Measurements from ENCODE around the gene CELA1. TPM values are rescaled to one million over a fixed set of nuclear protein-coding genes. Genes with fewer than 3 reads are reported as not detected.
A peak's percentile ranks its signal among the peaks of the same experiment; 100 is the strongest.

The CELA1 gene
- total RNA-seq, 2 donors from 2014 or later: not detected

- Histone ChIP-seq H3K9me3 (no peaks in the 10 kb centered on the region), H3K27me3 (replicated peaks; ENCODE audit: insufficient read depth) (no peaks in the 10 kb centered on the region), H3K36me3 (no peaks in the 10 kb centered on the region), H3K27ac (peak within 1 kb of the TSS in 1 of 2 donors; percentile 49), H3K4me1 (ENCODE audit: control insufficient read depth in 1 of 2, low read depth in 2 of 2) (peaks cover 4 to 20% of the 10 kb centered on the region in 2 donors), H3K4me3 (peak within 1 kb of the TSS; percentile 86)
- DNase-seq (ENCODE audit: low spot score) (no peak), ATAC-seq (ENCODE audit: insufficient number of reproducible peaks, low FRiP score, low read depth) (no peak)
- TF ChIP-seq CTCF (IDR thresholded peaks at IDR 0.05): no peak
These were observed 45.0 kb upstream of the CELA1 start, which contains the start of gene GALNT6 for GRCh38 chr12:51391283-51392123. Gene GALNT6, minus strand, starts transcription at chr12:51391406. Its CDS starts 11,625 bp downstream, at chr12:51379781.

GRCh38 chr12:51390891-51391282 lies 44.4 kb upstream of the CELA1 start:
- ATAC-seq (ENCODE audit: insufficient number of reproducible peaks, low FRiP score, low read depth) (no peak), DNase-seq (ENCODE audit: low spot score) (no peak)
- H3K4me3 ChIP-seq: peak overlapping the region; percentile 86
- no peaks in the 10 kb centered on the region for H3K9me3 ChIP-seq
- peaks cover 4 to 20% of the 10 kb centered on the region in 2 donors for H3K4me1 ChIP-seq (ENCODE audit: control insufficient read depth in 1 of 2, low read depth in 2 of 2)
- no peaks in the 10 kb centered on the region for H3K36me3 ChIP-seq
- TF ChIP-seq CTCF (IDR thresholded peaks at IDR 0.05): no peak
- peak overlapping the region in 1 of 2 donors; percentile 49 for H3K27ac ChIP-seq
- H3K27me3 ChIP-seq (replicated peaks; ENCODE audit: insufficient read depth): no peaks in the 10 kb centered on the region

GRCh38 chr12:51390457-51390856 lies 44.0 kb upstream of the CELA1 start:
- H3K4me3 ChIP-seq: no peak overlapping the region
- H3K36me3 ChIP-seq: no peaks in the 10 kb centered on the region
- no peak overlapping the region for H3K27ac ChIP-seq
- H3K4me1 ChIP-seq (ENCODE audit: control insufficient read depth in 1 of 2, low read depth in 2 of 2): peaks cover 4 to 20% of the 10 kb centered on the region in 2 donors
- no peaks in the 10 kb centered on the region for H3K27me3 ChIP-seq (replicated peaks; ENCODE audit: insufficient read depth)
- TF ChIP-seq CTCF (IDR thresholded peaks at IDR 0.05): no peak
- DNase-seq (ENCODE audit: low spot score) (no peak), ATAC-seq (ENCODE audit: insufficient number of reproducible peaks, low FRiP score, low read depth) (no peak)
- H3K9me3 ChIP-seq: no peaks in the 10 kb centered on the region

GRCh38 chr12:51389302-51389999 lies 43.0 kb upstream of the CELA1 start:
- Histone ChIP-seq H3K36me3 (no peaks in the 10 kb centered on the region), H3K9me3 (no peaks in the 10 kb centered on the region), H3K4me3 (no peak overlapping the region), H3K27me3 (replicated peaks; ENCODE audit: insufficient read depth) (no peaks in the 10 kb centered on the region), H3K27ac (no peak overlapping the region), H3K4me1 (ENCODE audit: control insufficient read depth in 1 of 2, low read depth in 2 of 2) (peaks cover 4 to 20% of the 10 kb centered on the region in 2 donors)
- no peak for TF ChIP-seq CTCF (IDR thresholded peaks at IDR 0.05)
- ATAC-seq (ENCODE audit: insufficient number of reproducible peaks, low FRiP score, low read depth) (no peak), DNase-seq (ENCODE audit: low spot score) (no peak)

- no peak for TF ChIP-seq CTCF (IDR thresholded peaks at IDR 0.05)
- DNase-seq (ENCODE audit: low spot score) (no peak), ATAC-seq (ENCODE audit: insufficient number of reproducible peaks, low FRiP score, low read depth) (no peak)
- H3K9me3 ChIP-seq: no peaks in the 10 kb centered on the region
- H3K27ac ChIP-seq: no peak overlapping the region
- H3K27me3 ChIP-seq (replicated peaks; ENCODE audit: insufficient read depth): no peaks in the 10 kb centered on the region
- H3K4me1 ChIP-seq (ENCODE audit: control insufficient read depth in 1 of 2, low read depth in 2 of 2): peaks cover 4 to 20% of the 10 kb centered on the region in 2 donors
- H3K36me3 ChIP-seq: no peaks in the 10 kb centered on the region
- H3K4me3 ChIP-seq: no peak overlapping the region
These were observed 42.4 kb upstream of the CELA1 start for GRCh38 chr12:51388846-51389245.

Data from thoracic aorta (tissue), 2 donors.